Measurements from ENCODE around the gene PYM1.

DNA sequence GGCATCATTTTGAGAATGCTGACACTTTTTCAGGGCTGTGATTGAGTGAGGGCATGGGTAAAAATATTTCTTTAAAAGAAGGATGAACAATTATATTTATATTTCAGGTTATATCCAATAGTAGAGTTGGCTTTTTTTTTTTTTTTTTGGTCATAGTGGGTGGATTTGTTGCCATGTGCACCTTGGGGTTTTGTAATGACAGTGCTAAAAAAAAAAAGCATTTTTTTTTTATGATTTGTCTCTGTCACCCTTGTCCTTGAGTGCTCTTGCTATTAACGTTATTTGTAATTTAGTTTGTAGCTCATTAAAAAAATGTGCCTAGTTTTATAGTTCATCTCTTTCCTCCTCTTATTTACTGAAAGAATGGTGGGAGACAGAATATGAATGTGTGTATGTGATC is 44.8 kb upstream of the PYM1 start:
- TF ChIP-seq POLR2AphosphoS5 (IDR thresholded peaks at IDR 0.05) = no peak
- TF ChIP-seq, protein P1, sequence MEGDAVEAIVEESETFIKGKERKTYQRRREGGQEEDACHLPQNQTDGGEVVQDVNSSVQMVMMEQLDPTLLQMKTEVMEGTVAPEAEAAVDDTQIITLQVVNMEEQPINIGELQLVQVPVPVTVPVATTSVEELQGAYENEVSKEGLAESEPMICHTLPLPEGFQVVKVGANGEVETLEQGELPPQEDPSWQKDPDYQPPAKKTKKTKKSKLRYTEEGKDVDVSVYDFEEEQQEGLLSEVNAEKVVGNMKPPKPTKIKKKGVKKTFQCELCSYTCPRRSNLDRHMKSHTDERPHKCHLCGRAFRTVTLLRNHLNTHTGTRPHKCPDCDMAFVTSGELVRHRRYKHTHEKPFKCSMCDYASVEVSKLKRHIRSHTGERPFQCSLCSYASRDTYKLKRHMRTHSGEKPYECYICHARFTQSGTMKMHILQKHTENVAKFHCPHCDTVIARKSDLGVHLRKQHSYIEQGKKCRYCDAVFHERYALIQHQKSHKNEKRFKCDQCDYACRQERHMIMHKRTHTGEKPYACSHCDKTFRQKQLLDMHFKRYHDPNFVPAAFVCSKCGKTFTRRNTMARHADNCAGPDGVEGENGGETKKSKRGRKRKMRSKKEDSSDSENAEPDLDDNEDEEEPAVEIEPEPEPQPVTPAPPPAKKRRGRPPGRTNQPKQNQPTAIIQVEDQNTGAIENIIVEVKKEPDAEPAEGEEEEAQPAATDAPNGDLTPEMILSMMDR (IDR thresholded peaks at IDR 0.05) = no peak

Data from sigmoid colon (tissue), 4 donors.